PC-9 (cell line): ENCODE data around the gene CTU1.

Source experiments
- EZH2 ChIP-seq: fragments of 200-600 bp; sonication (generic); IDR thresholded peaks from 2 replicates; pipeline ENCODE4 v1.8.0; 2017; ENCODE audit warnings: antibody characterized with exemption, low read depth
- TF ChIP-seq, protein P1 (sequence below): fragments of 200-600 bp; sonication (generic); conservative IDR thresholded peaks from 2 replicates; pipeline ENCODE4 v1.6.1; 2017; ENCODE audit warnings: mixed run types, antibody characterized with exemption, mild to moderate bottlenecking, moderate library complexity

DNA sequence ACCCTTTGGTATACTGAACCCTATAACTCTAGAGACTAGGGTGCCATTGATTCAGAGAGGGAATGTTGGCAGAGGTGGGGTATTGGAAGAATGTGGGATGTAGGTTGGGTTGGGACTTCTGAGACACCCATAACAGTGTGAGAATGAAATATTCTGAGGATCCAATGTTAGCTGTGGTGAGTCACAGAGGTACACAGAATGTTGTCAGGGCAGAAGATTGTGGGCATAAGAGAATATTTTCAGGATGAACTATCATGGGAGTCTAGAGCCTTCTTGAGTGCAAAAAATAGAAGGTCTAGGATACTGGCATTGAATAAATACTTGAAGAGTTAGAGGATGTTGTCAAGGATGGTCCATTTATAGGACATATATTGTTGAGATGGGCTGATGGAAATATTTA lies 52.3 kb downstream of the CTU1 start:
- no peak for TF ChIP-seq EZH2
- TF ChIP-seq, protein P1, sequence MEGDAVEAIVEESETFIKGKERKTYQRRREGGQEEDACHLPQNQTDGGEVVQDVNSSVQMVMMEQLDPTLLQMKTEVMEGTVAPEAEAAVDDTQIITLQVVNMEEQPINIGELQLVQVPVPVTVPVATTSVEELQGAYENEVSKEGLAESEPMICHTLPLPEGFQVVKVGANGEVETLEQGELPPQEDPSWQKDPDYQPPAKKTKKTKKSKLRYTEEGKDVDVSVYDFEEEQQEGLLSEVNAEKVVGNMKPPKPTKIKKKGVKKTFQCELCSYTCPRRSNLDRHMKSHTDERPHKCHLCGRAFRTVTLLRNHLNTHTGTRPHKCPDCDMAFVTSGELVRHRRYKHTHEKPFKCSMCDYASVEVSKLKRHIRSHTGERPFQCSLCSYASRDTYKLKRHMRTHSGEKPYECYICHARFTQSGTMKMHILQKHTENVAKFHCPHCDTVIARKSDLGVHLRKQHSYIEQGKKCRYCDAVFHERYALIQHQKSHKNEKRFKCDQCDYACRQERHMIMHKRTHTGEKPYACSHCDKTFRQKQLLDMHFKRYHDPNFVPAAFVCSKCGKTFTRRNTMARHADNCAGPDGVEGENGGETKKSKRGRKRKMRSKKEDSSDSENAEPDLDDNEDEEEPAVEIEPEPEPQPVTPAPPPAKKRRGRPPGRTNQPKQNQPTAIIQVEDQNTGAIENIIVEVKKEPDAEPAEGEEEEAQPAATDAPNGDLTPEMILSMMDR, result no peak
